Raji (cell line): Measurements from ENCODE around the gene ADAMTS15.

Source experiments
- POLR2A ChIP-seq: IDR thresholded peaks from 2 replicates; pipeline ENCODE4 v1.6.1; 2011; ENCODE audit warnings: low read depth, low read length, control low read depth; ENCODE audit not compliant: insufficient read depth

Gene ADAMTS15

DNA sequence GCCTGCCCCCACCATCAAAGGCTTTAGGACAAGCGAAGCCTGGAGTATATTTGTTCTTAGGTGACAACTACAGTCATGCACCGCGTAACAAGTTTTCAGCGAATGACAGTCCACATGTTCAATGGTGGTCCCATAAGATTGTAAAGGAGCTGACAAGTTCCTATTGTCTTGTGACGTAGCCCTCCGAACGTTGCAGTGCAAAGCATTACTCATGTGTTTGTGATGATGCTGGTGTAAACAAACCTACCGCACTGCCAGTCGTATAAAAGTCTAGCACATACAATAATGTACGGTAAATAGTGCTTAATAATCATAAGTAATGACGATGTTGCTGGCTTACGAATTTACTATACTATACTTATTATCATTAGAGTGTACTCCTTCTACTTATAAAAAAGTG is 41.3 kb downstream of the ADAMTS15 start:
- no peak for TF ChIP-seq POLR2A

DNA sequence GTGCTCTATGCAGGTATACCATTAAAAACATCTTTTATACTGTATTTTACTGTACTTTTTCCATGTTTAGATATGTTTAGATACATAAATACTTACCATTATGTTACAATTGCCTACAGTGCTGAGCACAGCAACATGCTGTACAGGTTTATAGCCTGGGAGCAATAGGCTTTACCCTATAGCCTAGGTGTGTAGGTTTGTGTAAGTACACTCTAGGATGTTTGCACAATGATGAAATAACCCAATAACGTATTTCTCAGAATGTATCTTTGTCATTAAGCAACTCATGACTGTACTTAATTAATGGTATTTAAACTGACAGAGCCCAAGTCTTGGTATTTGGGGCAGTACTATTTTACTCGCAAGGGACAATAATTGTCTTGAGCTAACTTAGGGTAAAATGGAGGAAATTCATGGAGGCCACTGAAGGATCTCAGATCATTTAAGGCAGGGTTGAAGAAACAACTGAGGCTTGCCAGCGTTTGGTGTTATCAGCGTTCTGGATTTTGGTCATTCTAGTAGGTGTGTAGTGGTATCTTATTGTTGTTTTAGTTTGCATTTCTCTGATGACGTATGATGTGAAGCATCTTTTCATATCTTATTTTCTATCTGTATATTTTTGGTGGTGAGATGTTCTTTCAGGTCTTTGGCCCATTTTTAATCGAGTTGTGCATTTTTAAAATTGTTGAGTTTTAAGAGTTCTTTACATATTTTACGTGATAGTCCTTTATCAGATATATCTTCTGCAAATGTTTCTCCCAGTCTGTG is 42.4 kb downstream of the ADAMTS15 start:
- no peak for TF ChIP-seq POLR2A

DNA sequence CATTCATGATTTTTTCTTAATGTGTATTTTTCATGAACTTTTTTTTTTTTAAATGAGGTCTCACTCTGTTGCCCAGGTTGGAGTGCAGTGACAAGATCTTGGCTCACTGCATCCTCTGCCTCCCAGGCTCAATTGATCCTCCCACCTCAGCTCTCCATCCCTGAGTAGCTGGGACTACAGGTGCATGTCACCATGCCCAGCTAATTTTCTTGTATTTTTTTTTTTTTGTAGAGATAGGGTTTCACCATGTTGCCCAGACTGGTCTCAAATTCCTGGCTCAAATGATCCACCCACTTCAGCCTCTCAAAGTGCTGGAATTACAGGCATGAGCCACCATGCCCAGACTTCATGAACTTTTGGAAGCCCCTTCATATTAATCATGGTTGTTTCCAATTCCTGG is 49.7 kb downstream of the ADAMTS15 start:
- no peak for TF ChIP-seq POLR2A

DNA sequence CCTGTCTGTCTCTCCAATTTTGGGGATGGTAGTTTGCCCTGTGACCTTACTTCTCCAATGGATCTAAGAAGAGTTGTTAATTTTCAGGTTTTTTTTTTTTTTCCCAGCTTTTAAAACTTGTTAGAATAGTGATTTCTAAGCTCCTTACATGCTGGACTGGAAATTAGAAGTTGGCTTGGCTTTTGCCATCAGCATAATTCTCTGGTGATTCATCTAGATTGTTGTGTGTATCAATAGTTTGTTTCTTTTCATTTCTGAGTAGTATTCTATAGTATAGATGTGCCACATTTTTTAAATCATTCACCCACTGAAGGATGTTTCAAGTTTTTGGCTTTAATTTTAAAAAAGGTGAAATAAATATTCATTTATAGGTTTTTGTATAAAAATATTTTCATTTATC is 51.4 kb downstream of the ADAMTS15 start:
- TF ChIP-seq POLR2A, result no peak

DNA sequence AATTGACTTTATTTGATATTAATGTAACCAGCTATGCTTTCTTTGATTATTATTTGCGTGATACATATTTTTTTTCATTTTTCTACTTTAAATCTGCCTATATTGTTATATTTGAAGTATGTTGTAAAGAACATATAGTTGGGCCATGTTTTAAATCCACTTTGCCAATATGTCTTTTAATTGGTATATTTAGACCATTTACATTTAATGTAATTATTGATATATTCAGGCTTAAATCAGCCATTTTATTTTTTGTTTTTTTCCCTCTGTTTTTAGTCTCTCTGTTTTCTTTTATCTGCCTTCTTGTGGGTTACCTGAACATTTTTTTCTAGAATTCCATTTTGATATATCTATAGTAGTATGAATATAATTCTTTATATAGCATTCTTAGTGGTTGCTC is 55.9 kb downstream of the ADAMTS15 start:
- no peak for TF ChIP-seq POLR2A

DNA sequence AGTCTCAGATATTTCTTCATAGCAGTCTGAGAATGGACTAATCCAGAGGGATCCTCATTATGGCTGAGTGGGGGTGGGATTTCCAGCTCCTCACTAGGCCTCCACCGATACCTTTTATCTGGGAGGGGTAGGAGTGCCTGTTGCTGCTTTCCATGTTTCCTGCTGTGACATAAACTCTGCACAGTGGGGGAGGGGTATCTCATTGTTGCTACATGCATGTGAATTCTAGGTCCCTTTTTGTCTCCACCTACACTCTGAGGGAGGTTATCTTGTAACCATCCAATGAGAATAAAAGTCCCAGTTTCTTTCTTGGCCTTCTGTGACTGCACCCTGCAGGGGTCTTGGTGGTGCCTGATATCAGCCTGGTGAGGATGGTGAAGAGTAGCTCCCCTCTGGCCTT is 60.5 kb downstream of the ADAMTS15 start:
- no peak for TF ChIP-seq POLR2A

DNA sequence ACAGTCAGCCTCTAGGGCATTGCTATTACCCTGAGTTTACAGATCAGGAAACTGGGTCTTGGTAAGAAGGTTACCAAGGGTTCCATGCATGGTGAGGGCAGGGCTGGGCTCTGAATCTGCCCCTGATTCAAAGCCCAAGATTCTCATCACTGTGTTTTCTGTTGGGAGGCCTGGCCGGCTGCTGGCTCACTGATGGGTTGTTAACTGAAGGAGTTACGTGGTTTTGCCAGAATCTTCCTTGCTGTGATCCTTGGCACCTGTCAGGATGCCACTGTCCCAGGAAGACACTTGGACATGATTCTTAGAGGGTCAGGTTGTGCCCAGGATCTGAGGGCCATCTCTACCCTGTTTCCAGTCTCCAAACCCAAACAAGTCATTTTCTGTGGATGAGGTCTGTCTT is 61.5 kb downstream of the ADAMTS15 start:
- no peak for TF ChIP-seq POLR2A

DNA sequence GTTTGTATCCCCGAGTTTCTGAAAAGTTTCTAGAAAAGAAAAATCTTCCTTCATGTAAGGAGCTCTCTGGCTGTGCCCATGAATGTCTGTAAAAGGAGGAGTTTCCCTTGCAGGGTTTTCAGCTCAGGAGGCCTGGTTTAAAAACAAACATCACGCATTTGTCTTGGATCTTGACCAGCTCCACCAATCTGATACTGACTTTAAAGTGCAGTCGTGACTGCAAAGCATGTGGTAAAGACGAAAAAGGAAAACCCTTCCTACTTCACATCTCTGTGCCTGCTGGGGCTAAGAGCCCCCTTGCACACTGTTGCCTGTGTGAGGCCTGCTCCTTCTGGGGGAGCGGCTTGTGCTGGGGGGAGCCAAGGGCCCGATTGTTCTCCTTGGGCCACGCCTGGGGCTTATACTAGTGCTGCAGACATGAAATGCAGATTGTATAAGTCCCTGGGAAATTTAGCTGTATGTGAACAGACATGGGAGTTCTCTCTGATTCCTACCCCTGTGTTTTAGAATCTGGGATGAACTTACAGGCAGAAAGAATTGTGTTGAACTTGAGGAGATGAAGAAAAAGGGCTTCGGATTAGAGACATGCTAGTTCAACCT is 62.1 kb downstream of the ADAMTS15 start:
- TF ChIP-seq POLR2A, result no peak

DNA sequence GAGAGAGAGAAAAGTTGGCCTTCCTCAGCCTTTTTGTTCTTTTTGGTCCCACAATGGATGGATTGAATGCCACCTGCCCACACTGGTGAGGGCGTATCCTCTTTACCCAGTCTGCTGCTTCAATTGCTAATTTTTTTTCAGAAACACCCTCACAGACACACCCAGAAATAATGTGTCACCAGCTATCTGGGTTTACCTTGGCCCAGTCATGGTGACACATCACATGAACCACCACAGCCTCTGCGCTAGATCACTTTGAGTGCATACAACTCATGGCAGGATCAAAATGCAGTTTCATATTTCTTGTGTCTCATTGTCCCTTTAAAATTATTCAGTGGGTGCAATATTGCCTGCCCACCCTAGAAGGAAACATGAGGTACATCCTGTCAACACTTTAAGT is 63.3 kb downstream of the ADAMTS15 start:
- TF ChIP-seq POLR2A, result no peak

DNA sequence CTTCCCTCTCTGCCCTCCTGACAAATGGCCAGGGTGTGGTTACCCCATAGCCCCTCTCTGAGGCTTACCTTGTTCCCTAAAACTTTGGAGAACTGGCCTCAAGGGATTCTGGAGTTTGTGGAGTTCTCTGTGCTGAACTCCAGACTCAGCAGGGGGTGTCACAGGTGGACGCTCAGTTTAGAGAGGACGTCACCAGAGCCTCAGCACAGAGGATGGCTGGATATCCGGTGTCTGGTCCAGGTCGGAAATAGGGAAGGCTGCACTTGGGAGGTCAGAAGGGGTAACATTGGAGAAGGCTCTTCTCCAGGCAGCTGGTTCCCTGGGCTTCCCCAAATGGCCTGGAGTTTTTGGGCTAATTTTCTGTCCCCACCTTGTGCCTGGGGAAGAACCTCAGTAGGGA is 64.2 kb downstream of the ADAMTS15 start:
- no peak for TF ChIP-seq POLR2A

DNA sequence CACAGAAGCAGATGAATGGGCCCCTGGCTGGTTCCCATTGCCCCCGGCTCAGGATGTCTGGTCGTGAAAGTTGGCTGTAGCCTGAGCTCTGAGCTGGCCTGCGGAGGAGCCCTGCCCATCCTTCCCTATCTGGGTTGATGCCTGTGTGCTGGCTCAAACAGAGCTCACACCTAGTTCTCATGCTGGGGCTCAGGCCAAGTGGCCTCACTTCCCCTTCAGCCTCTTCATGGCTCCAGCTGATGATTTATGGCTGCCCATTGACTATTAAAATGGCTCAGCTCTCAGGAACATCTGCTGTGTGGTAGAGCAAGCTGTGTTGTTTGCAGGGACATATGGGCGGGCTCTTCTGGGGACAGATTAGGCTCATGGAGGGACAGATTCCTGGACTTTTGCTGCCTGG is 64.7 kb downstream of the ADAMTS15 start:
- no peak for TF ChIP-seq POLR2A

DNA sequence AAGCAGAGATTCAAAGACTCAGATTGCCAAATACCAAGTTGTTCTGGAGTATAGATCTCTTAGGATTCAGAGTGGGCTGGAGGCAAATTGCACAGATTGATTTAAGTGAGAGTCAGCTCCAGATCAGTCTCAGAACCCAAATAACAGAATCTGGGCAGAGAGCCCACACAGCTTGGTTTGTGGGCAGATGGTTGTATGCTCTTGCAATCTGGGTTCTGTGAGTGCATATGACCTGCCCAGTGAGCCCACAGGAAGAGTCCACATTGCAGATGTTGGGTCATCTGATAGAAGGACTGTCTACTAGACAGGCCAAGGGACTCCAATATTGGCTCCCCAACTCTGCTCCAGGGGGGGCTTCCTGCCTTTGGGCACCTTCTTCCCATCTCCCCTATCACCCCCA is 65.9 kb downstream of the ADAMTS15 start:
- no peak for TF ChIP-seq POLR2A

DNA sequence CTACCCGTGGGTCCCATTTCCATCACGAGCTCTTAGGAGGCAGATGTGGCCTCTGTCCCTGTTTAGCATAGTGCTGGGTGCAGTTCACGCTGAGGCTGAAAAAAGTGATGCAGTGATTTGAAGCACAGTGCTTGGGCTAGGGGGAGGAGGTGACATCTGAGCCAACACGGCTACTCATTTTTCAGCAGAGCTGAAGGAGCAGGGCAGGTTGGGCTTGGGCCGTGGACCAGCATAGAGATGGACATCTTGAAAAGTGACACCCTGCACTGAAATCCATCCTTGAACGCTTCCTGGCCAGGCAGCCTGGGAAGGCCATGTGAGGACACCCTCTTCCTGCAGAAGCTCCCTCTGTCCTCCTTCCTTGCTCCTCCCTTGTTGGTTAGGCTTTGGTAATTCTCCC is 66.4 kb downstream of the ADAMTS15 start:
- TF ChIP-seq POLR2A, result no peak

DNA sequence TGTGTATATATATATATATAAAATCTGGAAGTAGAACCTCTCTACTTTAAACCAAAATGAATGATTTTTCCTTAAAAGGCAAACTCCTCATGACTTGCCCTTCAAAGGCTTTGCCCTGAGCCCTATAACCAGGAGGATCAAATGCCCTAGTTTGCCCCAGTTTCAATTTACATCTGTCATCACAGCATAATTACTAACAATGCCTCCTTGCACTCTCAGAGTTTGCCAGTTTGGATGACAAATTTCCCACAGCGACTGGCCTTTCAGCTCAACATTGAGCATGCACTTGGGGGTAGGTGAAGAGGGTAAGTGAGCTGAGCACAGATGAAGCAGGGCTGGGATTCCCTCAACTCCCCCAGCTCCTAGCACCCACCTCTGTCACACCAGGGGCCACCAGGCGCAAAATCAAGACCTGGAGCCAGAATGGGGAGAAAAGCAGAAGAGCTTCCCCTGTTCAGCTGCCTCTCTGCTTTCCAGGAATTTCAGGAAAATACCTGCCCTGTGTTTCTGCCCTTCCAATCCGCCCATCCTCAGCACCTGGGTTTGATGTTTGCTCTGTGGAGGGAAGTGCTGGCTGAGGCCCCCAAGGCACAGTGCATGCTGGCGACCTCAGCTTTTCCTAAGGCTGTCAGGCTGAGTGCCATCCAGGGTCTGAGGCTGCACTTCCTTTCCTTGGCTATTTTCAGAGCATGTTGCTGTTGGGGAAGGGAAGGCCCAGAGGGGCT is 67.5 kb downstream of the ADAMTS15 start:
- TF ChIP-seq POLR2A, result no peak

DNA sequence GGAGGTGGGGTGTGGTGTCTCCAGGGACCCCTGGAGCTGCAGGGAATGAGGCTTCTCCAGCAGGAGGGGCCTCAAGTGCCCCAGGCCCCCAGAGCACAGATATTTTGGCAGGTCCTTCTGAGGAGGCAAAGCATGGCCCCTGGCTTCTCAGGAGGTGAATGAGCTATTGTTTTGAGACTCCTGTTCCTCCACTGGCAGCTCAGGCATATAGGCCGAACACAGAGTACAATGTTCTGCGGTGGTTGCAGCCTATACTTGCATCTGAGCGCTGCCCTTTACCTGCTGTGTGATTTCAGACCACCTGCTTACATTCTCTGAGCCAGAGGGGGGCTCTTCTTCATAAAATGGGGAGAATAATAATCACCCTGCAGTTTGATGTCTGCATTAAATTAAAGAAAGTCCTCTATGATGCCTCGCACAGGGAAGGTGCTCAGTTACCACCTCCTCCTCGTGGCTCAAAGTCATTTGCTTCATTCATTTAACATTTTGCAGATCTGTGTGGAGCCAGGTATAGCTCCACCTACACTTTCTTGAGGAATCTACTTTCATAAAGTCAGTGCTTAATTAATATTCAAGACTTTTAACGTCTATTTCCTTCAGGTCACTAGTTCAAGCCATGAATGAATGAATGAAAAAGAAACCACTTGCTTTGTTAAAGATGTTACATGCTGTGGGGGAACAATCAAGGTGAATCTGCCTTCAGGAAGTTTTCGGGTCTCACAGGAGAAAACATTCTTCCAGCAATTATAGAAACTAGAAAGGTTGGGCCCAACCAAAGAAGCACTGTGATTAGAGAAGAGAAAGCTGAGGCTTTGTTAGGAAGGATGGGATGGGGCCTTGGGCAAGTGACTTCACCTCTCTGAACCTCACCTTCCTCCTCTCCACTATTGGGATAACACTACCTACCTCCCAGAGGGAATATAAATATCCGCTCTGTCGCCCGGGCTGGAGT is 68.4 kb downstream of the ADAMTS15 start:
- no peak for TF ChIP-seq POLR2A

DNA sequence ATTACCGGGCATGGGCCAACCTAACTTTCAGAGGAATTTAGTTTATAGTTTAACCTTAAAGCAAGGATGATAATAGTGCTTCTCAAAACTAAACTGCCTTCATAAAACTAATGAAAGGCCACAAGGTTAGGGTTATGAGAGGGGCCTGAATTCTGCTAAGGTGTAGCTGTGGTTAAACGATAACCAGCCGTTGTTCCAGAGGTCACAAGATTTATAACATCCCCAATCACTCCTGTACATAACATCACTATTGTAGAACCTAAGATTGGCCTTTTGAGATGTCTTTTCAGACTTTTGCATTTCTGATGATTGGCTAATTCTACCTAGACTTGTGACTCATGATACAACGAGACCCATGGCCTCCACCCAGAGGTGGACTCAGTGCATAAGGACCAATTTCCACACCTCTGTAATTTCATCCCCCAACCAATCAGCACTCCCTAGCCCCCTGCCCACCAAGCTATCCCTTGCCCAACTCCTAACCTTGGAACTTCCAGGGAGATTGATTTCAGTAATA is 69.8 kb downstream of the ADAMTS15 start:
- TF ChIP-seq POLR2A, result no peak
